NCI-H1105 (cell line): ENCODE measurements around the gene PARVB.
"Not testable (repeated sequence)": the region's sequence is repeated elsewhere in the genome, so short reads cannot be mapped to it uniquely, and the experiment has no call there.

Experiments
- DNase-seq: peaks from one replicate; lab custom pipeline; 2025; lab: John Stamatoyannopoulos, UW

Gene PARVB

GRCh38 chr22:44110656-44111055 is 86.6 kb downstream of the PARVB start:
- DNase-seq: not testable (repeated sequence)

GRCh38 chr22:44111562-44112155 is 87.6 kb downstream of the PARVB start:
- no peak for DNase-seq

- no peak for DNase-seq
Measured at GRCh38 chr22:44112191-44112590, 88.1 kb downstream of the PARVB start.

- no peak for DNase-seq
Measured at GRCh38 chr22:44116331-44116730, 92.2 kb downstream of the PARVB start.

- DNase-seq: no peak
Measured at GRCh38 chr22:44116755-44117684, 92.9 kb downstream of the PARVB start.

GRCh38 chr22:44117746-44118145 is 93.6 kb downstream of the PARVB start:
- DNase-seq: no peak

- no peak for DNase-seq
Measured at GRCh38 chr22:44118645-44119315, 94.7 kb downstream of the PARVB start.

GRCh38 chr22:44119669-44120313 is 95.7 kb downstream of the PARVB start:
- no peak for DNase-seq

GRCh38 chr22:44120314-44120704 is 96.2 kb downstream of the PARVB start:
- no peak for DNase-seq

GRCh38 chr22:44125421-44125820 is 101.3 kb downstream of the PARVB start:
- no peak for DNase-seq

- no peak for DNase-seq
Measured at GRCh38 chr22:44126807-44127206, 102.7 kb downstream of the PARVB start.

- DNase-seq: no peak
Measured at GRCh38 chr22:44127356-44127755, 103.3 kb downstream of the PARVB start.

GRCh38 chr22:44128958-44129618 is 105.0 kb downstream of the PARVB start:
- DNase-seq: no peak

- DNase-seq: no peak
Measured at GRCh38 chr22:44129619-44129976, 105.5 kb downstream of the PARVB start.

GRCh38 chr22:44130076-44130711 is 106.1 kb downstream of the PARVB start:
- DNase-seq: no peak

GRCh38 chr22:44131412-44131811 is 107.3 kb downstream of the PARVB start:
- DNase-seq: no peak

GRCh38 chr22:44131989-44132685 is 108.0 kb downstream of the PARVB start:
- no peak for DNase-seq

- DNase-seq: no peak
Measured at GRCh38 chr22:44132724-44133123, 108.6 kb downstream of the PARVB start.

- DNase-seq: no peak
Measured at GRCh38 chr22:44133161-44133560, 109.1 kb downstream of the PARVB start.

GRCh38 chr22:44133901-44134571 is 109.9 kb downstream of the PARVB start:
- DNase-seq: no peak
